ENCODE results near the gene DZANK1. TPM values are rescaled to one million over a fixed set of nuclear protein-coding genes. Genes with fewer than 3 reads are reported as not detected.

DZANK1 gene
- polyA plus RNA-seq, 1 of the 3 experiments (the other 2 are of a cell fraction), result 3.3 TPM

DNA sequence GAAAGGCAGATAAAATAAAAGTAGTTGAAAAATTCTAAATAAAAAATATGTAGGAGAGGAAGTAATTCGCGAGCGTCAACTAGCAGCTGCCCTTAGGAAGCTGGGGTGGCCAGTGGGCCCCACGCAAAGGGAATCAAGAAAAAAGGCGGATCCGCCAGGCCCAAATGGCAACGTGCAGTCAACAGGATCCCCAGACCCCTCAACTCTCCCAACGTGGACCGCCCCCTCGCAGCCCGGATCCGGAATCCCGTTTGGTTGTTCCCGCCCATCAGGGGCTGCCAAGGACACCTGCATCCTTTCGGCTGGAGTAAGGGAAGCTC, 296 bp downstream of the DZANK1 start (continued):
- TF ChIP-seq, protein P1, sequence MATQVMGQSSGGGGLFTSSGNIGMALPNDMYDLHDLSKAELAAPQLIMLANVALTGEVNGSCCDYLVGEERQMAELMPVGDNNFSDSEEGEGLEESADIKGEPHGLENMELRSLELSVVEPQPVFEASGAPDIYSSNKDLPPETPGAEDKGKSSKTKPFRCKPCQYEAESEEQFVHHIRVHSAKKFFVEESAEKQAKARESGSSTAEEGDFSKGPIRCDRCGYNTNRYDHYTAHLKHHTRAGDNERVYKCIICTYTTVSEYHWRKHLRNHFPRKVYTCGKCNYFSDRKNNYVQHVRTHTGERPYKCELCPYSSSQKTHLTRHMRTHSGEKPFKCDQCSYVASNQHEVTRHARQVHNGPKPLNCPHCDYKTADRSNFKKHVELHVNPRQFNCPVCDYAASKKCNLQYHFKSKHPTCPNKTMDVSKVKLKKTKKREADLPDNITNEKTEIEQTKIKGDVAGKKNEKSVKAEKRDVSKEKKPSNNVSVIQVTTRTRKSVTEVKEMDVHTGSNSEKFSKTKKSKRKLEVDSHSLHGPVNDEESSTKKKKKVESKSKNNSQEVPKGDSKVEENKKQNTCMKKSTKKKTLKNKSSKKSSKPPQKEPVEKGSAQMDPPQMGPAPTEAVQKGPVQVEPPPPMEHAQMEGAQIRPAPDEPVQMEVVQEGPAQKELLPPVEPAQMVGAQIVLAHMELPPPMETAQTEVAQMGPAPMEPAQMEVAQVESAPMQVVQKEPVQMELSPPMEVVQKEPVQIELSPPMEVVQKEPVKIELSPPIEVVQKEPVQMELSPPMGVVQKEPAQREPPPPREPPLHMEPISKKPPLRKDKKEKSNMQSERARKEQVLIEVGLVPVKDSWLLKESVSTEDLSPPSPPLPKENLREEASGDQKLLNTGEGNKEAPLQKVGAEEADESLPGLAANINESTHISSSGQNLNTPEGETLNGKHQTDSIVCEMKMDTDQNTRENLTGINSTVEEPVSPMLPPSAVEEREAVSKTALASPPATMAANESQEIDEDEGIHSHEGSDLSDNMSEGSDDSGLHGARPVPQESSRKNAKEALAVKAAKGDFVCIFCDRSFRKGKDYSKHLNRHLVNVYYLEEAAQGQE (IDR thresholded peaks at IDR 0.05; ENCODE audit: low read depth, low read length), result 0 out of 2 replicates have a peak, but pooled peaks have one; percentile 21
- TF ChIP-seq, protein P2, sequence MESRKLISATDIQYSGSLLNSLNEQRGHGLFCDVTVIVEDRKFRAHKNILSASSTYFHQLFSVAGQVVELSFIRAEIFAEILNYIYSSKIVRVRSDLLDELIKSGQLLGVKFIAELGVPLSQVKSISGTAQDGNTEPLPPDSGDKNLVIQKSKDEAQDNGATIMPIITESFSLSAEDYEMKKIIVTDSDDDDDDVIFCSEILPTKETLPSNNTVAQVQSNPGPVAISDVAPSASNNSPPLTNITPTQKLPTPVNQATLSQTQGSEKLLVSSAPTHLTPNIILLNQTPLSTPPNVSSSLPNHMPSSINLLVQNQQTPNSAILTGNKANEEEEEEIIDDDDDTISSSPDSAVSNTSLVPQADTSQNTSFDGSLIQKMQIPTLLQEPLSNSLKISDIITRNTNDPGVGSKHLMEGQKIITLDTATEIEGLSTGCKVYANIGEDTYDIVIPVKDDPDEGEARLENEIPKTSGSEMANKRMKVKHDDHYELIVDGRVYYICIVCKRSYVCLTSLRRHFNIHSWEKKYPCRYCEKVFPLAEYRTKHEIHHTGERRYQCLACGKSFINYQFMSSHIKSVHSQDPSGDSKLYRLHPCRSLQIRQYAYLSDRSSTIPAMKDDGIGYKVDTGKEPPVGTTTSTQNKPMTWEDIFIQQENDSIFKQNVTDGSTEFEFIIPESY (IDR thresholded peaks at IDR 0.05; ENCODE audit: borderline replicate concordance, low read depth), result no peak
- TF ChIP-seq FOXJ3 (CRISPR knock-in tag; IDR thresholded peaks at IDR 0.05) (no peak), EP300 (IDR thresholded peaks at IDR 0.05; ENCODE audit: borderline replicate concordance in 1 of 2, low read depth in 1 of 2, low read length in 1 of 2) (no peak), MXI1 (IDR thresholded peaks at IDR 0.05; ENCODE audit: low read depth, low read length) (peak; percentile 94), YY1 (IDR thresholded peaks at IDR 0.05; ENCODE audit: low read depth) (no peak), GATA2 (CRISPR knock-in tag; IDR thresholded peaks at IDR 0.05) (no peak), NRF1 (IDR thresholded peaks at IDR 0.05; ENCODE audit: low read depth, low read length) (no peak), POLR2AphosphoS5 (IDR thresholded peaks at IDR 0.05; ENCODE audit: low read depth, low read length) (peak; percentile 85), RFX5 (IDR thresholded peaks at IDR 0.05; ENCODE audit: low read length) (no peak), RCOR1 (IDR thresholded peaks at IDR 0.05; ENCODE audit: low read length) (no peak), GABPA (IDR thresholded peaks at IDR 0.05; ENCODE audit: low read depth) (peak; percentile 82), JUND (IDR thresholded peaks at IDR 0.05) (no peak)

DNA sequence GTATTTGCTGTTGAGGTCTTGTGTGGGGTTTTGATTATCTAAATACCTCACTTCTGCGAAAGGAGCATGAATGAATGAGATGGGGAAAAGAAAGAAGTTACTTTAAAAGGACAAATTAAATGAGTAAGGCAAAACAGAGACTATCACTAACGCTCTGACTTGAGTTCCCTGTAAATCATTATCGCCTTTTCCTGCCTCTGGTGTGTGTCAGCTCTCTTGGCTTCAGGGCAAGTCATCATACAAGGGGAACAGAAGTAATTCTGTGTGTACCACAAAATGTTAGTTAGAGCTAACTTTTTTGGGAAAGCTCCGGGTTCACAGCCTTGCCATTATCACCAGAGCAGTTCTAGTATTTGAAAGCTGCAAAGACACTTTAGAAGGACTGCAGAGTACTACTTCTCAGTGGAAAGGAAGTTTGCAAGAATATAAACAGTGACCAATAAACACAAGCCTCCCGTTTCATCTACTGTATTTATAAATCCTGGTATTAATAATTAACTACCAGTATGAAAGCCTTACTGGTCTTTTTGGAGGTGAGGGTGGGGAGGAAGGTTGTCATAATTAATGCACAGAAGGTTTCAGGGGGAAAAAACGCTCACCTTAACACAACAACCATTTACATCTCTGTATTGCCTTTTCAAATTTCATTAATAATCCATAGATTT, 1.2 kb downstream of the DZANK1 start:
- CTCF ChIA-PET, result interaction anchor here (0.6 to 1.0 kb wide), 2 partner anchors 50 to 1665 kb away, joined by 3 to 4 read pairs; no protein-coding TSS in a partner anchor
- peak overlapping the region; percentile 85; the same call in 1 of the 2 replicates for H2AFZ ChIP-seq (ENCODE audit: low read depth)

More for the DNA sequence above, 1.2 kb downstream of the DZANK1 start:
- WGBS (ENCODE audit: low lambda C conversion rate), result 43% methylated on average over 6 of the region's 6 CpGs
- POLR2A ChIA-PET, result interaction anchor here (1.4 to 1.8 kb wide), 3 partner anchors 56 to 1587 kb away, joined by 3 to 9 read pairs (median 3); partner anchors contain the start of genes CFAP61, CRNKL1 and ZNF133
- H4K20me1 ChIP-seq (ENCODE audit: insufficient read depth), result no peaks in the 10 kb centered on the region
- peaks cover 34% of the 10 kb centered on the region for H3K79me2 ChIP-seq (ENCODE audit: insufficient read depth)
- H3K4me3 ChIP-seq (ENCODE audit: low read depth in 2 of 2, low read length in 1 of 2), result peak overlapping the region; percentile 94
- H3K27me3 ChIP-seq (ENCODE audit: insufficient read depth), result no peaks in the 10 kb centered on the region
- H3K9me3 ChIP-seq, result no peaks in the 10 kb centered on the region
- H3K36me3 ChIP-seq (replicated peaks in 1 of 2; ENCODE audit: control insufficient read depth in 1 of 2, insufficient read depth in 2 of 2, low read length in 1 of 2), result peaks cover 7 to 9% of the 10 kb centered on the region in 2 experiments
- peak overlapping the region; percentile 90; the same call in 1 of the 2 replicates for H3K9ac ChIP-seq
- peak overlapping the region; percentile 96; a peak in 2 of 4 replicates for H3K27ac ChIP-seq (ENCODE audit: low read depth in 2 of 2, low read length in 1 of 2)
- H3F3A ChIP-seq (replicated peaks; ENCODE audit: insufficient read depth), result no peaks in the 10 kb centered on the region
- TF ChIP-seq, protein P3, sequence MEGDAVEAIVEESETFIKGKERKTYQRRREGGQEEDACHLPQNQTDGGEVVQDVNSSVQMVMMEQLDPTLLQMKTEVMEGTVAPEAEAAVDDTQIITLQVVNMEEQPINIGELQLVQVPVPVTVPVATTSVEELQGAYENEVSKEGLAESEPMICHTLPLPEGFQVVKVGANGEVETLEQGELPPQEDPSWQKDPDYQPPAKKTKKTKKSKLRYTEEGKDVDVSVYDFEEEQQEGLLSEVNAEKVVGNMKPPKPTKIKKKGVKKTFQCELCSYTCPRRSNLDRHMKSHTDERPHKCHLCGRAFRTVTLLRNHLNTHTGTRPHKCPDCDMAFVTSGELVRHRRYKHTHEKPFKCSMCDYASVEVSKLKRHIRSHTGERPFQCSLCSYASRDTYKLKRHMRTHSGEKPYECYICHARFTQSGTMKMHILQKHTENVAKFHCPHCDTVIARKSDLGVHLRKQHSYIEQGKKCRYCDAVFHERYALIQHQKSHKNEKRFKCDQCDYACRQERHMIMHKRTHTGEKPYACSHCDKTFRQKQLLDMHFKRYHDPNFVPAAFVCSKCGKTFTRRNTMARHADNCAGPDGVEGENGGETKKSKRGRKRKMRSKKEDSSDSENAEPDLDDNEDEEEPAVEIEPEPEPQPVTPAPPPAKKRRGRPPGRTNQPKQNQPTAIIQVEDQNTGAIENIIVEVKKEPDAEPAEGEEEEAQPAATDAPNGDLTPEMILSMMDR (IDR thresholded peaks at IDR 0.05), result no peak
- no peak for TF ChIP-seq EZH2phosphoT487 (IDR thresholded peaks at IDR 0.05; ENCODE audit: borderline replicate concordance, low read depth)
- DNase-seq, result no peak
- H3K4me2 ChIP-seq, result peak overlapping the region; percentile 84
- H3K4me1 ChIP-seq (ENCODE audit: control insufficient read depth in 1 of 2, insufficient read depth in 2 of 2, low read depth in 1 of 2, low read length in 1 of 2), result peaks cover 0 to 7% of the 10 kb centered on the region in 2 experiments; a peak in 2 of 4 replicates
- no peaks in the 10 kb centered on the region for H3K9me2 ChIP-seq

Data from SK-N-SH (cell line).